HTR-8/SVneo (cell line): ENCODE measurements around the gene ZRANB2.

Experiments used
- DNase-seq: peaks from one replicate; pipeline ENCODE4 v3.0.0; 2011; ENCODE audit warnings: low spot score, mixed read lengths; ENCODE audit not compliant: insufficient read length
- FAIRE-seq: peaks from 2 replicates; lab custom pipeline; 2011; peaks lifted over from hg19 to GRCh38; lab: Jason Lieb, UNC

The ZRANB2 gene, protein sequence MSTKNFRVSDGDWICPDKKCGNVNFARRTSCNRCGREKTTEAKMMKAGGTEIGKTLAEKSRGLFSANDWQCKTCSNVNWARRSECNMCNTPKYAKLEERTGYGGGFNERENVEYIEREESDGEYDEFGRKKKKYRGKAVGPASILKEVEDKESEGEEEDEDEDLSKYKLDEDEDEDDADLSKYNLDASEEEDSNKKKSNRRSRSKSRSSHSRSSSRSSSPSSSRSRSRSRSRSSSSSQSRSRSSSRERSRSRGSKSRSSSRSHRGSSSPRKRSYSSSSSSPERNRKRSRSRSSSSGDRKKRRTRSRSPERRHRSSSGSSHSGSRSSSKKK

DNA sequence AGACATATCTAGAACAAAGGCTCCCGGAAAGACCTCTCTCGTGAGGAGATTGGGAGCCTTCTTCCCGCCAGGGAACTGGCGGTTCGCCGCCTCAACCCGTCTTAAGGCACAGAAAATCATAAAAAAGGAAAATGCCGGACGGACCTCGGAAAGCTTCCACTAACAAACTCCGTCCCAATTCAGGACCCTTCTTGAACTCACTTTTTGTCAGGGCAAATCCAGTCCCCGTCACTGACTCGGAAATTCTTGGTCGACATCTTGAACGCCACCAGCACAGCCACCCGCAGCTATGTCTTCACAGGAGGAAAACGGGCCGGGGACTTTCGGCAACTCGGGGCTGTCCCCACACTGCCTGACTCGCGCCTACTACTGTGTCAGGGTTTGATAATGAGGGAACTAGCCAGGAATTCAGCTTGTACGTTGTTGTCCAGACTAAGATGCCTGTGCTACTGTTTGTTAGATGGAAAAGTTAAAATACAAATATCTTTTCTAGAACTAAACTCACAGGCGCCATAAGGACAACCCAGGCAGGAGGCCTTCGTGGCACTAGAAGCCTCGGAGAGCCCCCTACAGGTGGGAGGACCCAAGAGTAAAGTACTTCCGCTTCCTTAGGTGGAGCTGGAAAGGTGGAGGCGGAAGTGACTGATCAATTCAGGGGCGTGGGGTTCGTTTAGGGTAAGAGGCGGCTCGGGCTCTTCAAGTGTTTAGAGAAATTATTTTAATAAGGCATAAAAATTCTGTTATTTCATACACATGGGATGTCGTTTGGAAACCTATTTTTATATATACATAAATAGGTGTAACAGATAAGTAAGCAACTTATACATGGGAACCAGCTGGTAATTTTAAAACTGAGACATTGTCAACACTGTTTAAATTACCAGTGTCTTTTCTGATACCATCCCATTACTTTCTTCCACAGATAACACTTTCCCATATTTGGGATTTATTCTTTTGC, at the start of gene ZRANB2:
Gene ZRANB2, minus strand, starts transcription at position 297 of the 958 bp plus-strand sequence. Its CDS starts 40 bp downstream, at position 257.
- DNase-seq = peak; percentile 79
- FAIRE-seq = no peak

DNA sequence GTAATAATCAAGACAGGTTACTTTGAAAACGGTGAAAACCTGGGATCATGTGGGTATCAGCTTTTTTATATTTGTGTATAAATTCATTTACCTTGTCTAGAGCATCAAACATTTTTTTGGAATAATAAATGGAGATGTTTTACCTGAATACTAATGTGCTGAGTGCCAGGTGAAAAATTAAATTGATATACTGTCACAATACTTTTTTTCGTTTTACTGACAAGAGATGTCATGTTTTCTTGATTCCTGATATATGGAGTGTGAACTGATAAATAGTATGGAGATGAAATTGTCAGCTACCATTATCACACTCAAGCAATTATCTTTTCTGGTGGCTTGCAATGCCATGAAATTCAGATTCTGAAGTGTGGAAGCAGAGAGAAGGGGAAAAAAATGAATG, 47.2 kb upstream of the ZRANB2 start:
- FAIRE-seq = no peak

DNA sequence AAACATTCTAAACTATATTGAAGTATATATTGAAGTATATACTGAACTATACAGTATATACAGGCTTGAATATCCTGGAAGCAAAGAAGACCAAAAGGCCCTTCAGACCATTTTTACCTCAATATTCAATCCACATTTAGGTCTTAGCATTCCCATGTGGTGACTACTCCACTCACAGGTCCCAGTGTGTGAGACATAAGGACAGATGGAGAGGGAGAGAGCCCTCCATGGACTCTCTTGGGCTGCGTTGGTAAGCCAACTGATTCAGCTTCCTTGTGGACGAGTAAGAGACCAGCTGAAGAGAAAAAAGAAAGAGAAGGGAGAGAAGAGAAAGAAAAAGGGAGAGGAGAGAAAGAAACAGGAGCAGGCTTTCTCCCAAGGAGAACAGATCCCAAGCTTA, 37.3 kb upstream of the ZRANB2 start:
- no peak for FAIRE-seq
- no peak for DNase-seq

More for the DNA sequence above, 47.2 kb upstream of the ZRANB2 start:
- no peak for DNase-seq

DNA sequence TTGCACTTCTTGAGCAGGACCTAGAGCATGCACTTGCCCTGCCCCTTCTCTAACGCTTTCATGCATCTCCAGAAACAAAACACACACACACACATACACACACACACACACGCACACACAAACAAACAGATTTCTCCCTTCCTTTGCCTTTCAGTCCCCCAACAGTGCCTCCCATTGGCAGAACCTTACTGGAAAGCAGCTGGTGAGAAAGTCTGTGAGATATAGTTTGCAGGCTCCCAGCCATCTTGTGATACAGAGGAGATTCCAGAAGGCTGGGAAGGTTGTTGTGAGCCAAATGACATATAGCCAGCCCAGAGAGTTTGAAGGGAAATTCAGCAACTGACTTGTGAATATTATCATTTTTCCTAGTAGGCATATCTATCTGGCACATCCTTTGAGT, 35.9 kb upstream of the ZRANB2 start:
- DNase-seq (no peak), FAIRE-seq (no peak)

DNA sequence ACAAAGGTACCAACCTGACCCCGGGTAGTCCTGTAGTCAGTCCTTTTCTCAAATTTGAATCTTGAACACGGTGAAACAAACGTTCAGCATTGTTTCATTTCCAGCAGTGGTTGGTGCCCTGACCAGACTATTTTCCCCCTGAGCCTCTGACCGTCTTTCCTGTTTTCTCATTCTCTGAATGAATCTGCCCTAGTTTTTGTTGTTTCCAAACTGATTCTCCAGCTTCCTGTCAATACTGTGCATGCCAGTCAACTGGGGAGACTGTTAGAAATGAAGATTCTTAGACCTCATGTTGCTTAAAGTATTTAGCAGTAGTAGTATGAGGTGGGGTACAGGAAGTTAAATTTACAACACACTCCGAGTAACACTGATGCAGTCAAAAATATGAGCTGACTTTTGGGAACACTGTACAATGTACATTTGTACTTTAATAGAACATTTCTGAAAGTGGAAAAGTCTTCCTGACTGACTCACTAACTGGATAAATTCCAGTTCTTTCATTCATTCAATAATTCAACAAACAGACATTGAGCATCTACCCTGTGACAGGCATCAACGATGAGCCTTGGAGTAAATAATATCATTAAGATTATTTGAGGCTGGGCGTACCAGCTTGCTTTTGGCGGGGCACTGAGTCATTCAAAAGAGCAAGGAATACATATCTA, 26.0 kb upstream of the ZRANB2 start:
- DNase-seq = no peak
- no peak for FAIRE-seq

DNA sequence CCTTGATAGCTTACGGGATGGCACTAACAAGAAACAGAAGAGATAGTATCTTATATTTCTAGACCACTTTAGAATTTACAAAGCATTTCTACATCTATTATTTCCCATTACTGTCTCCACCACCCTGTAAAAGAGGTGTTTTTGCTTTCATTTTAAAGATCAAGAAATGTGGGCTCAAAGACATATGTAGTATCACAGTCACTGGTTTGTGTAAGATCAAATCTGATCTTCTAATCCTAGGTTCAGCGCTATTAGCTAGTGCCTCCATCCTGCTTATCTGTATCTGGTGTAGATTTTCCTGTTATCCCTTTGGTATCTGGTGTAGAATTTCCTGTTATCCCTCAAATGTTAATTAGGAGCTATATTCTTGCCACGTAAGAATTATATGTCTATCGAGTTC, 23.6 kb upstream of the ZRANB2 start:
- DNase-seq (no peak), FAIRE-seq (no peak)

DNA sequence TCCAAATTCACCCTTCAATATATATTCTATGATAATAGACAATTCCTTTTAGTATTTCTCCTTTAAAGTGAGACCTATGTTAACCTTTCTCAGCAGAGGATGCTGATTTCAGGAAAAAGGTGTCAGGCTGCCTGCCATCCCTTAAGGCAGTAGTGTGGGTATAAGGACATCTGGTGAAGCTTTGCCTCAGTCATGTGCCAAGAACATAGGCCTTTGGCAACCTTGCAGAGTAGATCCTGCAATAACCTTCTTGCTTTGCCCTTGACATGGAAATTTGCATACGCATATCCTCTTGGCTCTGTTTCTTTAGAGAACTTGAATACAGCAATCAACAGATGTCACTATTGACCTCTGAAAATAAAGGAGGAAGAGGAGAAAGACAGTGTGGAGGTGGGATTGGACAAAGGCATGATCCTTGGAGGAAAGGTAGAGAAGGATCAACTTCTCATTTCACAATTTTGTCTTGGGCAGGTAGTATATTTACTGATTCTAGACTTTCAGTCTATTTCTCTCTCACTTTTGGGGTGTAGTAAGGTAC, 21.1 kb upstream of the ZRANB2 start:
- FAIRE-seq (no peak), DNase-seq (no peak)

DNA sequence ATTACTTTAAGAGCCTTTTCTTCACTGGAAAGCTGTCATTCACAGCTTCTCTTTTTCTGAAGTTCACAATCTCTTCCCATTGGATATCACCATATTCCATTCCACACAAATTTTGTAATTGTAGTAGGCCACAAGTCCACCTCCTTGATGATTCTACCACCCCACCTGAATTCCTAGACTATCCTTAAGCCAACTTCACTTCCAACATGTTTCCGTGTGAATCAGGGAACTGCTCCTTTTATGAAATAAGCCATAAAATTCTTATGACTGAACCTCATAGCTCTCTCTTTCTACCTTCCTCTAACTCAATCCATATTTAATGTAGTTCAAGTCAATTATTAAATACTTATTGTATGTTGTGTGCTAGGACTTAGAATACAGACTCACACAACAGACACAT, 16.6 kb upstream of the ZRANB2 start:
- no peak for DNase-seq
- no peak for FAIRE-seq

DNA sequence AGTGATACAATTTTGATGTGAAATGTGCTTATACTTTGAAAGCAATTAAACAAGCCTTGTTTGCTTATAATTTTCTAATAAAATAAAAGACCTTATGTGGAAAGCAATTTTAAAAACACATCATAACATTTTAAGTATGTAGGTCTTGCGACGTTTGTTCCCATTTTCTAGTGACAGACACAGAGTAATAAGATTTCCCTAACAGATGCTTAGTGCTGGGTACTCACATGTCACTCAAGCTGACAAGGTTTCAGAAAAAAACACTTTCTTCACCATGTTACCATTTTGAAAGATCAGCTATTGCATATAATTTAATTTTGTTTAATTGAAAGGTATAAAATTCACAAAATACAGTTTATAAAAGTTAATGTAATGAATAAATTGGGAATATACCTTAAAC, 14.1 kb upstream of the ZRANB2 start:
- no peak for DNase-seq
- FAIRE-seq = no peak

DNA sequence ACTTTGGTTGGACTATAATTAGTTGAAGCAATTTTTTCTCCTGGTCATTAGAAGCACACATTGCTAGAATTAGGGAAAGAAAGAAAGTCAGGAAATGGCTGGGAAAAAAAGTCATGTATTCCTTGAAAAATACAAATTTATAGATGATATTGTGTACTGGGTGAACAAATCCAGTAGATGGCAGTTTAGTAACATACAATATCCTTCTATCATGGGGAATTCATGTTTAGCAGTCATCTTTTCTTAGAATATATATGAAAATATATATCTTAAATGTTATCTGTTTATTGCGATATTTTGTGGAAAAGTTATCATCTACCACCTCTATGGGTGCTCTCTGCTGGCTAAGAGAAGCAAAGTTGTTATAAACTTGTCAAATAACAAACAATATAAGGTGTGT, 13.1 kb upstream of the ZRANB2 start:
- DNase-seq = no peak
- no peak for FAIRE-seq

DNA sequence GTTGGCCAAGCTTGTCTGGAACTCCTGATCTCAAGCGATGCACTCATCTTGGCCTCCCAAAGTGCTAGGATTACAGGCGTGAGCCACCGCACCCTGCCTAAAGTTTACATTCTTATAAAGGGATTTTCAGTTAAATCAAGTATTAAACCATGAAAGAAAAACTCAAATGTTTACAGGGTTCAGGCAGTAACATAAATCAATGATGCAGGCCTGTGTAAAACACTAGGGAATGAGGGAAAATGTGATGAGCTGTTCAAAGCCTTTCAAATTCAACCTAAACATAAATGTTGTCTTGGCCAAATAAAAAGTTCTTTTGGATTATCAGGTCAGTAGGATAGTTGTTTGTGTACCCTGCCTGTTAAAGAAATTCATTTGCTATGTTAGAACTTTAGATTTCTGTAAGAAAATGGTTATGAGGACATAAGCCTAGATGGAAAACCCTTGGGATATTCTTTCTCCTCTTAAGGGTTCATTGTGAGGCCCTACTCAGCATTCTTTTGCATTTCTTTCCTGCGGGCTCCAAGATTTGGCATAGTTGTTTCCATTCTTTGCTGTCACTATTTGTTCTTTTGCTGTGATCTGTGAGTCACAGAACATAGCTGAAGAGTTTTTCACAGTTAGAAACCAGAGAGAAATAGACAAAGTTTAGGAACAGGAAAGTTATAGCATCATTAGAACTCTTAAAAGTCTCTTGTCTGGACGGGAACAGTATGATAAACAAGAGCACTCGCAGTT, 8.9 kb upstream of the ZRANB2 start:
- DNase-seq (no peak), FAIRE-seq (no peak)

DNA sequence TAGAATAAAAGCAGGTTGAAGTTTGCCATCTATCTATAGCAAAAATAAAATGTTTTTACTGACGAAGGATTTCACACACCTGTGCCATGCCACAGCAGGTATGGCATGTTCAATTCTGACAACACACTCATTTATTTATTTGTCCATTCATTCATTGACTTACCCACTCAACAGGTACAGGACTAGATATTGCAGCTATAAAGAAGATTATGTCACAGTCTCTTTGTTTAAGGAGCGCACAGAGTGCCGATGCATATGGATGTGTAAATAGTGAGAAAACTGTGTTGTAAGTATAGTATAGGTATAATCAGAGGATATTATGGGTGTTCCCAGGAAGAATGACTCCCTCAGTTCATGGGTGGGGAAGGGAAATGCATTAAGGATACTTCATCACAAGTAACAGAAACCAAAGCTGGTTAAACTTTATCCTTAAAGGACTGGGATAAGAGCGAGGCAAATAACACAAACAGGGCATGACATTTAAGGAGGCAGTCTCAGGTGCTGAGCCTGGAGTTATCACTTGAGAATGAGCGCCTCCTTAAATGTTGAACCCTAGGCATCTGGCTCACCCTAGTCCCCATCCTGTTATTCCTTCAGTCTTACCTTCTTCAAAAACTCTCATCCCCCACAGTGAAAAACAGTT, 7.9 kb upstream of the ZRANB2 start:
- no peak for FAIRE-seq
- no peak for DNase-seq

DNA sequence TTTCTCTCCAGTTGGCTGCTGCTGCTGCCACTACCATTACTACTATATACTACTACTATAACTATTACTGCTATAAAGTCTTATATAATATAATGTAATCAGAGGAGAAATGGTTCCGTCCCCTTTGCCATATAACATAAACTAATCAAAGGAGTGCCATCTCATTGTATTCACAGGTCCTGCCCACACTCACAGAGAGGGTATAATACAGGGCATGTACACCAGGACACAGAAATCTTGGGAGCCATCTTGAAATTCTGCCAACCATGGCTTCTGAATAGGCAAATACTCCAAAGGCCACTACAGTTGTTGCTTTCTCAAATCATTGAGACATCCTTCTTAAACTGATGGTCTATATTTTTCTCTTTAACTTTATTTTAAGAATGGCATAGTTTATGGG, 6.9 kb upstream of the ZRANB2 start:
- FAIRE-seq = no peak
- DNase-seq = no peak

DNA sequence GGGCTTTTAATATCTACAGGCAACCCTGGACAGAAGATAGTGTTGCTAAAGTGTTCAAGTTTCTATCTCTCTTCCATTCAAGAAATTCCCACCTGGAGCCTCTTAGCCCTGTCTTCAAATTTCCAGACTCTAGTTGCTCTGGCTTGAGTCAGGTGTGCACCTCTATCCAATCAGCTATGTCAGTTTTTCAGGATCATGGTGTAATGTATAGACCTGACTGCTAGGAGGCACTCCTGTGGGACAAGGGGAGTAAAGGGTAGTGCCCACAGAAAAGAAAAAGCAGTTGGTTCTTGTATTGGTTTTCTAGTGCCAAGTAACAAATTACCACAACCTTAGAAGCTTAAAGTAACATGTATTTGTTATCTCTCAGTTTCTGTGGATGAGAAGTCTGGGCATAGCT, 6.2 kb upstream of the ZRANB2 start:
- FAIRE-seq (no peak), DNase-seq (no peak)

DNA sequence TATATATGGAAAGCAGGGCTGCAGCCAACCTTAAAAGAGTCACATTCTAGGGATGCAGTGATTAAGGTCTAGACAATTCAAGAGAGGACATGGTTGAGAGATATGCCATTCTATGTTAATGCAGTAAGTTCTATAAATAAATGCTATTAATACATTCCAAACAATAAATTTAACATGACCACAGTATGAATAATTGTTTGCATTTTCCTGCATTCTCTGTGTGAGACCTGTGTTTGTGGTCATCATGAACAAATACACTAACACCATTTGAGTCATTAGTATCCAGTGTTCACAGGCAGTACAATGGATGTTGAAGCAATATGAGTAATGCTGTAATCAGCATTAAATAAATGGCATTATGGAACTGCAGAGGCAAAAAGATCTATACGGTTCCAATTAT, 5.5 kb upstream of the ZRANB2 start:
- DNase-seq = no peak
- no peak for FAIRE-seq

DNA sequence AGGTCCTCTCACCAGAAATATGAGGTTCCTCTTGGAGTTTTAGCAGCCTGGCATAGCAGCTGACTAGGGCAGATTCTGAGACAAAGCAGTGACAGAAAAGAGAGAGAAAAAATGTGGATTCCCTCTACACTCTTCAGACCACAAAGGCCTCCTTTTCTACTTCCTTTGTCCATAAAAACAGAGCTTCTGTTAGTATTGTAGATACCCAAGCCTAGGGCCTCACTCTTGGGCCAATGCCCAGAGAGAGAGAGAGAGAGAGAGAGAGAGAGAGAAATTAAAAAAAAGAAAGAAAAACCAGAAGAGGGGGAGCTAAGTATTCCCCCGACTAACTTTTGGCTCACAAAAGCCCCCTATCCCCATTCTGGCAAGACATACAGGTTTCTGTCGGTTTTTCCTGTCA, 2.4 kb upstream of the ZRANB2 start:
- FAIRE-seq = no peak

DNA sequence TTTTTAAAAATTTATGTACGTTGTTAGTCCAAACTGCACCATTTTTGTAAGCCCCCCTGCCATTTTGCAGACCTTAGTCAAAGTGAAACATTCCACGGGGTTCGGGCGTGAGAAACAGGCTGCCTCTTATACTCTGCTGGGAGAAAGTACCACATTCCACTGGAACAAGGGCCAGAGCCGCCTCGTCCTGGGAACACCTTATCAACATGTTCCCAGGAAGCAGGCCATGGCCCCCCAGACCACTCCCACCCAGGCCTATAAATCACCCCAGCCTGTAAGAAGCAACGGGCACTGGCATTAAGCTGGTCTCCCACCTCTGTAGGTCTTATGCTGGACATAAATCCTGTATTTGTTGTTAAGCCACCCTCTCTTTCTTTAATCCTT, 854 bp upstream of the ZRANB2 start:
- DNase-seq (no peak), FAIRE-seq (no peak)

More for the DNA sequence above, 2.4 kb upstream of the ZRANB2 start:
- no peak for DNase-seq

DNA sequence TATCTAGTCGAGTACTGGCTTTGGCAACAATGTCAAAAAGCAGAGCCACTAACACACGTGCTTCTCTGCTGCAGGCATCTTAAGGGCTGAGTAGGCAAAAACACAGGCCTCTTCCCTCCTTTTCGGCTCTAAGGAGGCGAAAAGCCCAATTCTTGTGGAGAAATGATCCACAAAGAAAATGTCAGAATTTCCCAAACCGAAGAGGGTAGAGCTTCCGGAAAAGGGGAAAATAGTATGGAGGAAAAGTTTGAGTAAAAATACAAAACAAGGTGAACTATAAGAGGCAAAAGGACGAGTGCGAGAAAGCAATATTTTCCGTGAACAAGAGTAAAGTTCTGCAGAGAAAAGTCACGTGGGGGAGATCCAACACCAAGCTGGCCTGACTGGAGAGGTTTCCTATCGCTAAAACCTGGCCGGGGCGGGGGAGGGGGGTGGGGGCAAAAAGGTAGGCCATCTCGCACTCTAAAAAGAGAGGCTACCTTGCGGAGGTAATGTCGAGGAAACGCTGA, 551 bp downstream of the ZRANB2 start:
- FAIRE-seq = no peak
- DNase-seq = no peak

DNA sequence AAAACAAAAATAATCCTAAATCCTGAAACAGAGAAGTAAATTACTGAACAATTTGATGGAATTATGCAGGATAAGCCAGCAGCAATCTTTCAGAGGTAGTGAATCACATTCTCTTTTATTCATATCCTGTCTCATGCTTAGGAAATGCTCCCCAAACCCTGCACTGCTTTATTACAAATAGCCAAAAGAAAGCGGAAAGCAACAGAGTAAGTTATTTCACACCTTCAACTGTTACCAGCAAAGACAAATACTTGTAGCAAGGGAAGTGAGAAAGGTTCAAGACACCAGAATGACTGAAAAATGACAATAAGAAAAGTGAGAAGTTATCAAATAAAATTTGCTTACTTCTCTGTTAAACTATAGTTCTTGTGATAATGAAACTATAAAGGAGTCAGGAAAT, 6.2 kb downstream of the ZRANB2 start:
- DNase-seq = no peak
- FAIRE-seq = no peak
